Pancreas (tissue), 10 donors: Measurements from ENCODE around the gene BTN1A1. TPM values are rescaled to one million over a fixed set of nuclear protein-coding genes. Genes with fewer than 3 reads are reported as not detected.
"Not testable (repeated sequence)": the region's sequence is repeated elsewhere in the genome, so short reads cannot be mapped to it uniquely, and the experiment has no call there.

ENCODE experiments used
- ATAC-seq, 4 donors: fragments of 200-7000 bp; cut with Tn5 transposase; one replicate each; pipeline versions ENCODE4 v1.8.0 to v1.9.1; 2020; ENCODE audit warnings: mild to moderate bottlenecking in 4 of 4, moderate library complexity in 4 of 4
- DNase-seq, 6 donors: peaks; one replicate each; pipeline ENCODE4 v3.0.0-alpha.2; 2020
- FAIRE-seq: peaks from 2 replicates; lab custom pipeline; 2012; peaks lifted over from hg19 to GRCh38; lab: Jason Lieb, UNC
- H3K27ac ChIP-seq, 4 donors: fragments of 200-600 bp; sonication (generic); 1 replicate in 3 of 4; 2 replicates in 1 of 4; pipeline versions ENCODE4 v1.5.0 to v1.8.0; 2020
- H3K27me3 ChIP-seq, 4 donors: fragments of 200-600 bp; one replicate each; pipeline ENCODE4 v1.8.0; 2021
- H3K36me3 ChIP-seq, 3 donors: fragments of 200-600 bp; sonication (generic) in 1 of 3; one replicate each; pipeline versions ENCODE4 v1.5.0 to v1.8.0; 2020 to 2021
- H3K4me1 ChIP-seq, 3 donors: fragments of 200-600 bp; one replicate each; pipeline ENCODE4 v1.8.0; 2021
- H3K4me3 ChIP-seq, 4 donors: fragments of 200-600 bp; sonication (generic) in 2 of 4; one replicate each; pipeline versions ENCODE4 v1.5.0 to v1.8.0; 2020 to 2021
- H3K9me3 ChIP-seq, 4 donors: fragments of 200-600 bp; one replicate each; pipeline ENCODE4 v1.8.0; 2021
- CTCF ChIP-seq, 4 donors: fragments of 200-600 bp; sonication (generic) in 3 of 4; IDR thresholded peaks; one replicate each; pipeline versions ENCODE4 v1.5.0 to v1.8.0; 2021; ENCODE audit warnings: antibody characterized with exemption in 4 of 4
- WGBS, 2 donors: extraction: QIAGEN DNeasy Blood & Tissue Kit; methylation state at CpG; one replicate each; pipeline ENCODE4 v1.1.7; 2013; 5-methylcytosine and 5-hydroxymethylcytosine counted together
- intact Hi-C, 3 donors: fragments of 100-400 bp; cut with DNase I; formaldehyde crosslinking; loops; one replicate each; pipeline versions ENCODE4 v1.11.1 to v1.14.2; 2022
- polyA plus RNA-seq, 2 donors: library from polyadenylated mRNA; stranded (reverse); fragments of 200-250 nt; gene quantifications; one replicate each; pipeline ENCODE4 v1.2.3, GENCODE V29; 2013
- total RNA-seq, 6 donors: library from RNA; stranded (reverse); fragmentation: NEBNext Ultra II Directional in 4 of 6; extraction: Animal tissue kit (Norgen Biotek cat#: 25700) in 4 of 6; gene quantifications; one replicate each; pipeline versions ENCODE4 v1.2.1 to v1.2.4, GENCODE V29; 2021 to 2023
- donor health status: healthy with polysubstance abuse.
- donor health status: DM: no; HTN: no; CAD: no; lungs with moderate emphysema.
- donor health status: DM: no; HTN: no; CAD: no.
- donor health status: control.
- donor health status: control.
- donor health status: Bipolar disorder and iron deficiency.
- donor health status: DM: yes; HTN: yes; CAD: no.
- donor health status: DM: no; HTN: no; CAD: no.
- donor health status: DM: no; HTN: no; CAD: no.
- donor health status: DM: yes; HTN: yes; CAD: no.

The BTN1A1 gene
- total and polyA plus RNA-seq, 8 donors: not detected

DNA sequence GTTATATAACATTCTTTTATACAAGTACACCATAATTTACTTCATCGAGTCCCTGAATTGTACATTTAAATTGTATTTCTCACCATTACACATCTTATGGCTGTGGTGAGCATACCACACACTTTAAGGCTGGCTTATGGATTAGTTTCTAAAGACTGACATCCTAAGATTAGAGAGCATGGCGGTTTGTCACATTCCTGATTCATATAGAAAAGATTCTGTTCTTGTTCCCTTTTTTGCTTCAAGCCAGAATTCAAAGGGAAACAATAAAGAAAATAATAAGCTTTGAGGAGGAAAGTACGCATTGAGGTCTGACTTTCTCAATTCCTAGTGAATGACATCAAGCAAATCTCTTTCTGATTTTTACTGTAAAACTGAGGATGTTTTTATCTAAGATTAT, 2.5 kb downstream of the BTN1A1 start:
- intact Hi-C loops: no loop called here
- ATAC-seq: no peak
- Histone ChIP-seq H3K4me1 (no peaks in the 10 kb centered on the region), H3K27ac (no peak overlapping the region), H3K27me3 (peaks cover 0 to 17% (median 4%) of the 10 kb centered on the region in 4 donors), H3K36me3 (no peaks in the 10 kb centered on the region), H3K9me3 (no peaks in the 10 kb centered on the region), H3K4me3 (no peak overlapping the region)
- TF ChIP-seq CTCF (IDR thresholded peaks at IDR 0.05): no peak
- 81 to 88% methylated on average over 3 of the region's 3 CpGs for WGBS, 2 donors
- FAIRE-seq: no peak
- DNase-seq: no peak

DNA sequence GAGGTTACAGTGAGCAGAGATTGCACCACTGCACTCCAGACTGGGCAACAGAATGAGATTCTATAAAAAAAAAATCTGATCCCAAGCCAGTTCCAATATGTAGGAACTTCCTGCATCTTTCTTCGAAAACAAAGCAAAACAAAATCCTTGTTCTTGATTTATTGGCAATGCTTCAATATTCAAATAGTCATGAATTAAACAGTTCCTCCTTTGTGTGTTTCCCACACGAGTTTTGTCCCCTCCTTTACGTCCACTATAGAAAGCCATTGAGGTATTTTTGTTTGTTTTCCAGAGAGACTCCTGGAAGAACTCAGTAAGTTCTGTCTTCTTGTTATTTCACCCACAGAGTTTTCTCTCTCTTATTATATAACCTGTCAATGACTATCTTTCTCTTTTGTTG, 7.6 kb downstream of the BTN1A1 start:
- Histone ChIP-seq H3K27ac (no peak overlapping the region), H3K27me3 (peaks cover 0 to 5% (median 2%) of the 10 kb centered on the region in 4 donors), H3K4me1 (no peaks in the 10 kb centered on the region), H3K4me3 (no peak overlapping the region), H3K9me3 (no peaks in the 10 kb centered on the region), H3K36me3 (no peaks in the 10 kb centered on the region)
- no peak for TF ChIP-seq CTCF (IDR thresholded peaks at IDR 0.05)
- ATAC-seq: no peak
- intact Hi-C loops: no loop called here
- no peak for DNase-seq
- no peak for FAIRE-seq
- WGBS, 2 donors: 49 to 51% methylated on average over 3 of the region's 3 CpGs

GRCh38 chr6:26511033-26511432, 10.9 kb downstream of the BTN1A1 start:
- H3K4me3 ChIP-seq, ATAC-seq, DNase-seq, H3K9me3 ChIP-seq, H3K27ac ChIP-seq, H3K27me3 ChIP-seq, intact Hi-C loops, H3K36me3 ChIP-seq, H3K4me1 ChIP-seq, FAIRE-seq: not testable (repeated sequence)
- 72 to 77% methylated on average over 8 of the region's 8 CpGs for WGBS, 2 donors

GRCh38 chr6:26514984-26515383, 14.9 kb downstream of the BTN1A1 start:
- no peak for TF ChIP-seq CTCF (IDR thresholded peaks at IDR 0.05)
- no peak overlapping the region for H3K4me3 ChIP-seq
- H3K36me3 ChIP-seq: no peaks in the 10 kb centered on the region
- peaks cover 0 to 2% (median under 1%) of the 10 kb centered on the region in 3 donors for H3K4me1 ChIP-seq
- no peaks in the 10 kb centered on the region for H3K27me3 ChIP-seq
- H3K9me3 ChIP-seq: no peaks in the 10 kb centered on the region
- intact Hi-C loops: no loop called here
- no peak for DNase-seq
- no peak for FAIRE-seq
- ATAC-seq: no peak
- no peak overlapping the region for H3K27ac ChIP-seq
- WGBS, 2 donors: 56 to 71% methylated on average over 2 of the region's 2 CpGs

DNA sequence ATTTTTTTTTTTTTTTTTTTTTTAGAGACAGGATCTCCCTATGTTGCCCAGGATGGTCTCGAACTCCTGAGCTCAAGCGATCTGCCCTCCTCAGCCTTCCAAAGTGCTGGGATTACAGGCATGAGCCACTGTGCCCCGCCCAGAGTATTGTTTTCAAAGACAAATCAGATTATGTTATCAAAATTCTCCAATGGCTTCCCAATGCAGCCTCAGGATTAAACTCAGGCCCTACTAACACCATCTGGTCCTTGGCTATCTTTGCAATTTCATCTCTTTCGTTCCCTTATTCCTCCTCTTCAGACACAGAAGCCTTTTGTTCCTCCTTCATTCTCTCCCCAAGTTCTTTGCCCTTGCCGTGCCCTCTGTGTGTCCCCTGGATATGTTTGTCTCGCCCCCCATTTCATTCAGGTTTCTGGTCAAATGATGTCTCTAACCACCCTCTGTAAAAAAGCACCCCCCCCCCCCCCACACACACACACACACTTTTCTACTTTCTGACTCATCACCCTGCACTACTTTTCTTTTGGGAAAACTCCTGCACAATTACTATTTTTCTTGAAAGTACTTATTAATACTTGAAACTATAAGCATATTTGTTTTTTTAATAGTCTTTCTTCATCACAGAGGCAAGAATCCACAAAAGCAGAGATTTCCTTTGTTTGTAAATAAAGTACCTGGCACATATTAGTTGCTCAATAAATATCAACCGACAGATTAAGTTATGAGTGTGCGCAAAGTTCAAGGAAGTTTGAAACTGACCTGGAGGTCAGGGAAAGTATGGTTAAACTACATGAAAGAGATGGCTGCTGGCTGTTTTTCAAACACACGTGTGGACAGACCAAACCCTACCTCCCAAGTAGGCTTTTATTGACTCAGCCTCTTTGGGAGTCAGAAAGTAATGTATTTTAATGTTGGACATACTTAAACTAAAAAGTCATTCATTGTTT, 16.7 kb downstream of the BTN1A1 start:
- Histone ChIP-seq H3K36me3 (no peaks in the 10 kb centered on the region), H3K4me3 (no peak overlapping the region), H3K4me1 (peaks cover 0 to 7% (median 5%) of the 10 kb centered on the region in 3 donors), H3K27ac (no peak overlapping the region), H3K27me3 (no peaks in the 10 kb centered on the region), H3K9me3 (no peaks in the 10 kb centered on the region)
- intact Hi-C loops: no loop called here
- WGBS, 2 donors: 69 to 74% methylated on average over 9 of the region's 9 CpGs
- ATAC-seq: no peak
- TF ChIP-seq CTCF (IDR thresholded peaks at IDR 0.05): no peak
- DNase-seq: no peak
- FAIRE-seq: no peak
